ENCODE measurements around the gene ITIH5.

GRCh38 chr10:7519351-7519750 is 147.4 kb downstream of the ITIH5 start:
- no peak for TF ChIP-seq CTCF (IDR thresholded peaks at IDR 0.05; ENCODE audit: insufficient read depth, low read depth, low read length)
- no peak for TF ChIP-seq EZH2 (IDR thresholded peaks at IDR 0.05; ENCODE audit: insufficient read depth, low read length)
